Measurements from ENCODE around the gene CYP2S1.

DNA sequence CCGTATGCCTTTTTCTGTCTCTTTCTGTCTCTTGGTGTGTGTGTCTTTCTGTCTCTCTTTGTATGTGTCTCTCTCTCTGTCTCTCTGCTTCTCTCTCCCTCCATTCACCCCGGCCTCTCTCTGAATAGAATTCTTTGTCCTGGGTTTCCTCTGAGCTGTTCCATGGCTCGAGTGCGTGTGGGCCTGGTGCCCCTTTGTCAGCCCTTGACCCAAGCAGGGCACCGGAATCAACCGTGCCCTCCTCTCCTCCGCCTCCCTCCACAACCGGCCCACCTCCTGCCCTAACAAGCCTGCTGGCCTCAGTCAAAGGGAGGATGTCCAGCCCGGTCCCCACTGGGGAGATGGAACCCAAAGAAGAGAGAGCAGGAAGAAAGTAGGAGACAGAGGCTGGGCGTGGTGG is 29.2 kb downstream of the CYP2S1 start:
- TF ChIP-seq EZH2 (IDR thresholded peaks at IDR 0.05; ENCODE audit: low read depth): no peak
- TF ChIP-seq, protein P1, sequence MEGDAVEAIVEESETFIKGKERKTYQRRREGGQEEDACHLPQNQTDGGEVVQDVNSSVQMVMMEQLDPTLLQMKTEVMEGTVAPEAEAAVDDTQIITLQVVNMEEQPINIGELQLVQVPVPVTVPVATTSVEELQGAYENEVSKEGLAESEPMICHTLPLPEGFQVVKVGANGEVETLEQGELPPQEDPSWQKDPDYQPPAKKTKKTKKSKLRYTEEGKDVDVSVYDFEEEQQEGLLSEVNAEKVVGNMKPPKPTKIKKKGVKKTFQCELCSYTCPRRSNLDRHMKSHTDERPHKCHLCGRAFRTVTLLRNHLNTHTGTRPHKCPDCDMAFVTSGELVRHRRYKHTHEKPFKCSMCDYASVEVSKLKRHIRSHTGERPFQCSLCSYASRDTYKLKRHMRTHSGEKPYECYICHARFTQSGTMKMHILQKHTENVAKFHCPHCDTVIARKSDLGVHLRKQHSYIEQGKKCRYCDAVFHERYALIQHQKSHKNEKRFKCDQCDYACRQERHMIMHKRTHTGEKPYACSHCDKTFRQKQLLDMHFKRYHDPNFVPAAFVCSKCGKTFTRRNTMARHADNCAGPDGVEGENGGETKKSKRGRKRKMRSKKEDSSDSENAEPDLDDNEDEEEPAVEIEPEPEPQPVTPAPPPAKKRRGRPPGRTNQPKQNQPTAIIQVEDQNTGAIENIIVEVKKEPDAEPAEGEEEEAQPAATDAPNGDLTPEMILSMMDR (conservative IDR thresholded peaks at IDR 0.05): no peak

Measured in PC-9 (cell line).